HCT116 (cell line): ENCODE results near the gene STRBP. TPM values are rescaled to one million over a fixed set of nuclear protein-coding genes. Genes with fewer than 3 reads are reported as not detected.

ENCODE experiments used
- ATAC-seq: fragments of 200-7000 bp; cut with Tn5 transposase; 2 replicates; pipeline ENCODE4 v1.9.1; 2020; ENCODE audit warnings: mild to moderate bottlenecking, moderate library complexity
- BruUV-seq: library from RNA; stranded (reverse); fragments of 400-500 nt; replicated peaks from 2 replicates; lab custom pipeline; 2021; lab: Mats Ljungman, UMichigan
- CTCF ChIA-PET: fragments of 300-600 bp; sonication (Branson Sonifier 250); formaldehyde crosslinking; loops from one replicate; lab custom pipeline; 2021; ENCODE audit warnings: antibody characterized with exemption; lab: Charles Lee
- POLR2A ChIA-PET: fragments of 300-600, 350-600 bp; sonication (Branson Sonifier 250); formaldehyde crosslinking; loops from one replicate; lab custom pipeline; 2021; ENCODE audit warnings: antibody characterized with exemption; lab: Charles Lee
- RAD21 ChIA-PET, 2 experiments: fragments of 300-600 bp; sonication (Branson Sonifier 250); formaldehyde crosslinking; loops; one replicate each; lab custom pipeline; 2023; ENCODE audit warnings: low total read pairs in 2 of 2; ENCODE audit not compliant: uncharacterized antibody in 2 of 2, unreplicated experiment in 2 of 2, low non-redundant PET in 1 of 2; lab: Charles Lee
- DNase-seq: peaks from one replicate; pipeline ENCODE4 v3.0.0-alpha.2; 2010; ENCODE audit warnings: low read depth, low spot score
- H2AFZ ChIP-seq: fragments of 200-600 bp; shearing (Covaris generic), sonication (generic); 2 replicates; pipeline ENCODE4 v1.6.1; 2017; ENCODE audit warnings: low read depth, mixed run types, mixed read lengths, antibody characterized with exemption, low read length; ENCODE audit not compliant: poor library complexity, severe bottlenecking
- H3K27ac ChIP-seq: 2 replicates; pipeline ENCODE4 v1.5.1; 2012; ENCODE audit warnings: low read depth, low read length
- H3K27me3 ChIP-seq: fragments of 200-600 bp; sonication (generic); 2 replicates; pipeline ENCODE4 v1.6.1; 2016; ENCODE audit warnings: mixed run types, low read length, mixed read lengths; ENCODE audit not compliant: insufficient read depth
- H3K36me3 ChIP-seq, 2 experiments: fragments of 200-500 bp in 1 of 2; fragments of 200-600 bp in 1 of 2; sonication (Bioruptor generic) in 1 of 2; sonication (generic) in 1 of 2; 2 replicates each; pipeline versions ENCODE4 v1.5.1 to v1.6.1; 2014 to 2016; ENCODE audit warnings: low read length in 2 of 2, inconsistent platforms in 1 of 2, mixed read lengths in 1 of 2, mixed run types in 1 of 2; ENCODE audit not compliant: insufficient read depth in 2 of 2, control insufficient read depth in 1 of 2
- H3K4me1 ChIP-seq, 2 experiments: fragments of 200-600 bp in 1 of 2; sonication (generic) in 1 of 2; 2 replicates each; pipeline versions ENCODE4 v1.5.1 to v1.6.1; 2012 to 2017; ENCODE audit warnings: low read length in 2 of 2, inconsistent platforms in 1 of 2, mild to moderate bottlenecking in 1 of 2, mixed read lengths in 1 of 2, mixed run types in 1 of 2, moderate library complexity in 1 of 2; ENCODE audit not compliant: insufficient read depth in 2 of 2, control insufficient read depth in 1 of 2
- H3K4me2 ChIP-seq: fragments of 200-600 bp; sonication (generic); 2 replicates; pipeline ENCODE4 v1.6.1; 2017; ENCODE audit warnings: mixed run types, low read length, mixed read lengths
- H3K4me3 ChIP-seq, 2 experiments: fragments of 200-600 bp in 1 of 2; sonication (generic) in 1 of 2; replicated peaks in 1 of 2; 2 replicates each; pipeline ENCODE4 v1.5.1; 2011 to 2016; ENCODE audit warnings: low read length in 2 of 2, control low read depth in 1 of 2, low read depth in 1 of 2, mild to moderate bottlenecking in 1 of 2, mixed read lengths in 1 of 2, mixed run types in 1 of 2
- H3K79me2 ChIP-seq: fragments of 200-600 bp; sonication (generic); 2 replicates; pipeline ENCODE4 v1.6.1; 2017; ENCODE audit warnings: mild to moderate bottlenecking, mixed run types, low read length, moderate library complexity, mixed read lengths; ENCODE audit not compliant: insufficient read depth
- H3K9ac ChIP-seq: fragments of 200-600 bp; sonication (generic); 2 replicates; pipeline ENCODE4 v1.6.1; 2016; ENCODE audit warnings: low read length, mixed read lengths
- H3K9me2 ChIP-seq: fragments of 200-600 bp; sonication (generic), shearing (Covaris generic); 2 replicates; pipeline ENCODE4 v1.6.1; 2017; ENCODE audit warnings: mixed run types, mild to moderate bottlenecking, moderate library complexity; ENCODE audit not compliant: insufficient read depth
- H3K9me3 ChIP-seq, 2 experiments: fragments of 200-500 bp in 1 of 2; fragments of 200-600 bp in 1 of 2; sonication (Bioruptor generic) in 1 of 2; sonication (generic) in 1 of 2; 2 replicates each; pipeline ENCODE4 v1.6.1; 2014 to 2017; ENCODE audit warnings: low read length in 2 of 2, mixed read lengths in 2 of 2, inconsistent platforms in 1 of 2, low read depth in 1 of 2, mild to moderate bottlenecking in 1 of 2, mixed run types in 1 of 2, moderate library complexity in 1 of 2; ENCODE audit not compliant: control insufficient read depth in 1 of 2, insufficient read depth in 1 of 2
- H4K20me1 ChIP-seq: fragments of 200-600 bp; sonication (generic), shearing (Covaris generic); 2 replicates; pipeline ENCODE4 v1.6.1; 2017; ENCODE audit warnings: mixed run types, mild to moderate bottlenecking, moderate library complexity; ENCODE audit not compliant: insufficient read depth
- CBX3 ChIP-seq: IDR thresholded peaks from 2 replicates; pipeline ENCODE4 v1.6.1; 2012; ENCODE audit warnings: low read depth
- CEBPB ChIP-seq: IDR thresholded peaks from 2 replicates; pipeline ENCODE4 v1.6.1; 2012; ENCODE audit warnings: low read depth
- EGR1 ChIP-seq: IDR thresholded peaks from 2 replicates; pipeline ENCODE4 v1.6.1; 2012; ENCODE audit warnings: low read depth
- ELF1 ChIP-seq: IDR thresholded peaks from 2 replicates; pipeline ENCODE4 v1.6.1; 2012; ENCODE audit warnings: low read depth, borderline replicate concordance
- EZH2 ChIP-seq: fragments of 200-600 bp; sonication (generic); IDR thresholded peaks from 2 replicates; pipeline ENCODE4 v1.6.1; 2017; ENCODE audit warnings: antibody characterized with exemption, mixed run types
- EZH2phosphoT487 ChIP-seq: fragments of 200-600 bp; IDR thresholded peaks from 2 replicates; pipeline ENCODE4 v1.6.1; 2018; ENCODE audit warnings: antibody characterized with exemption, borderline replicate concordance
- FOSL1 ChIP-seq: IDR thresholded peaks from 2 replicates; pipeline ENCODE4 v1.6.1; 2012; ENCODE audit warnings: low read depth
- JUND ChIP-seq: IDR thresholded peaks from 2 replicates; pipeline ENCODE4 v1.6.1; 2012
- POLR2A ChIP-seq: IDR thresholded peaks from 2 replicates; pipeline ENCODE4 v1.7.0; 2011; ENCODE audit warnings: borderline replicate concordance; ENCODE audit not compliant: insufficient read depth, insufficient read length; ENCODE audit errors: extremely low read depth
- POLR2AphosphoS5 ChIP-seq: IDR thresholded peaks from 2 replicates; pipeline ENCODE4 v1.6.1; 2011; ENCODE audit warnings: mild to moderate bottlenecking, low read depth, low read length, moderate library complexity
- SIN3A ChIP-seq: IDR thresholded peaks from 2 replicates; pipeline ENCODE4 v1.6.1; 2012; ENCODE audit warnings: low read depth
- SP1 ChIP-seq: IDR thresholded peaks from 2 replicates; pipeline ENCODE4 v1.6.1; 2012; ENCODE audit warnings: low read depth
- TCF7L2 ChIP-seq: IDR thresholded peaks from 2 replicates; pipeline ENCODE4 v1.7.0; 2011; ENCODE audit warnings: borderline replicate concordance, inconsistent platforms; ENCODE audit not compliant: insufficient read depth, insufficient read length; ENCODE audit errors: extremely low read depth
- YY1 ChIP-seq: IDR thresholded peaks from 2 replicates; pipeline ENCODE4 v1.6.1; 2011; ENCODE audit warnings: low read length, low read depth, moderate library complexity, mild to moderate bottlenecking; ENCODE audit not compliant: insufficient replicate concordance; ENCODE audit errors: extremely low read depth
- ZFX ChIP-seq: fragments of 450-650 bp; IDR thresholded peaks from 2 replicates; pipeline ENCODE4 v1.6.1; 2017
- ZNF274 ChIP-seq: fragments of 200-500 bp; sonication (Bioruptor generic); IDR thresholded peaks from 2 replicates; pipeline ENCODE4 v1.6.1; 2014; ENCODE audit warnings: mild to moderate bottlenecking, low read depth, low read length, inconsistent platforms
- intact Hi-C: fragments of 100-400 bp; cut with micrococcal nuclease; formaldehyde crosslinking; loops from 2 replicates; pipeline ENCODE4 v1.10.0; 2022
- total RNA-seq: library from RNA; stranded (reverse); gene quantifications from one replicate; pipeline ENCODE4 v1.2.1, GENCODE V29; 2021; ENCODE audit not compliant: unreplicated experiment
- TF ChIP-seq, protein P1 (sequence below): IDR thresholded peaks from 2 replicates; pipeline ENCODE4 v1.6.1; 2012

Gene STRBP
- total RNA-seq, 1 experiment from 2014 or later, result 30.4 TPM

GRCh38 chr9:123220127-123220526 is 48.3 kb downstream of the STRBP start:
- no TSS peak for BruUV-seq
- intact Hi-C loops, result no loop called here
- no peaks in the 10 kb centered on the region for H3K27me3 ChIP-seq
- ChIA-PET CTCF (no interaction called here), RAD21 (no interaction called here), POLR2A (no interaction called here)
- H3K9me2 ChIP-seq, result no peaks in the 10 kb centered on the region
- peaks cover 22% of the 10 kb centered on the region for H3K79me2 ChIP-seq
- H4K20me1 ChIP-seq, result no peaks in the 10 kb centered on the region; the same call in 1 of the 2 replicates
- H3K9me3 ChIP-seq, result no peaks in the 10 kb centered on the region
- no peak overlapping the region for H2AFZ ChIP-seq
- peaks cover 0 to 2% of the 10 kb centered on the region in 2 experiments; a peak in 1 of 4 replicates for H3K4me1 ChIP-seq
- no peak for TF ChIP-seq EZH2
- TF ChIP-seq CBX3, result no peak
- no peak for TF ChIP-seq POLR2A
- ATAC-seq, result no peak
- no peak for DNase-seq
- no peak overlapping the region for H3K4me3 ChIP-seq
- H3K27ac ChIP-seq, result no peak overlapping the region
- 0 out of 4 replicates have a peak, but pooled peaks cover 0 to 6% of the 10 kb centered on the region in 2 experiments for H3K36me3 ChIP-seq
- no peak overlapping the region for H3K4me2 ChIP-seq
- no peak overlapping the region for H3K9ac ChIP-seq

DNA sequence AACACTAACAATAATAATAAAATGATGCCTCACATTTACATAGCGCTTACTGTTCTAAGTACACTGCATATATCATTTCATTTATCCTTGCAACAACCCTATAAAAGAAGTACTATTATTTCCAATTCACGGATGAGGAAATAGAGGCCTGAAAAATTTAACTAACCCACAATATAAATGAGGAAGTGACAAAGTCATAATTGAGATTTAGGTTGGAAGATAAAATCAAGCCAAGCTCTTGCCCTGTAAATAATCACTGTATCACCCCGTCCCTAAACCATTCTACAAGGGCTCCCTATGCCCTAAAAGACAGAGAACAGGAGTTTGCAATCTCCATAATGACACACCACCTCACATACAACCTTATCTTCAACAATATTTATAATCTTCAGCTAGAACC is 49.6 kb downstream of the STRBP start:
- intact Hi-C loops, result no loop called here

More for the DNA sequence above, 49.6 kb downstream of the STRBP start:
- H3K36me3 ChIP-seq, result no peaks in the 10 kb centered on the region
- no peak overlapping the region for H3K4me3 ChIP-seq
- ATAC-seq (no peak), DNase-seq (no peak)
- POLR2A ChIA-PET, result no interaction called here
- H2AFZ ChIP-seq, result no peak overlapping the region
- H3K9me2 ChIP-seq, result no peaks in the 10 kb centered on the region
- no peak overlapping the region for H3K9ac ChIP-seq
- peaks cover 0 to 2% of the 10 kb centered on the region in 2 experiments; a peak in 1 of 4 replicates for H3K4me1 ChIP-seq
- no TSS peak for BruUV-seq
- H3K27me3 ChIP-seq, result no peaks in the 10 kb centered on the region
- RAD21 ChIA-PET, result no interaction called here
- CTCF ChIA-PET, result no interaction called here
- H3K27ac ChIP-seq, result no peak overlapping the region
- H3K9me3 ChIP-seq, result no peaks in the 10 kb centered on the region
- H3K4me2 ChIP-seq, result no peak overlapping the region
- H4K20me1 ChIP-seq, result no peaks in the 10 kb centered on the region; the same call in 1 of the 2 replicates
- peaks cover 20% of the 10 kb centered on the region for H3K79me2 ChIP-seq
- TF ChIP-seq ELF1 (no peak), EZH2 (no peak), YY1 (no peak), CEBPB (no peak), FOSL1 (no peak), JUND (no peak), SIN3A (no peak), TCF7L2 (no peak), POLR2A (no peak), ZNF274 (no peak), EZH2phosphoT487 (no peak), ZFX (no peak), POLR2AphosphoS5 (no peak), CBX3 (no peak), EGR1 (no peak), SP1 (no peak)
- TF ChIP-seq, protein P1, sequence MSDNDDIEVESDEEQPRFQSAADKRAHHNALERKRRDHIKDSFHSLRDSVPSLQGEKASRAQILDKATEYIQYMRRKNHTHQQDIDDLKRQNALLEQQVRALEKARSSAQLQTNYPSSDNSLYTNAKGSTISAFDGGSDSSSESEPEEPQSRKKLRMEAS, result no peak
